ENCODE results near the gene SMOC2. TPM values are rescaled to one million over a fixed set of nuclear protein-coding genes. Genes with fewer than 3 reads are reported as not detected.
"Not testable (repeated sequence)": the region's sequence is repeated elsewhere in the genome, so short reads cannot be mapped to it uniquely, and the experiment has no call there.

The SMOC2 gene
- total and polyA plus RNA-seq, 2 donors (not counting 1 experiment from before 2014, with no cell fraction given) = 0.37 TPM; not detected in 1

- Mint-ChIP-seq H3K27me3 (no peaks in the 10 kb centered on the region), H3K9me3 (ENCODE audit: insufficient read depth) (no peaks in the 10 kb centered on the region), H3K27ac (no peak overlapping the region), H3K4me3 (no peak overlapping the region), H3K4me1 (no peaks in the 10 kb centered on the region)
- DNase-seq = no peak
- TF ChIP-seq CTCF (IDR thresholded peaks at IDR 0.05) (no peak), EZH2 (IDR thresholded peaks at IDR 0.05; ENCODE audit: borderline replicate concordance, insufficient read depth, low read depth, low read length, poor library complexity, severe bottlenecking) (no peak)
- POLR2A ChIA-PET = no interaction called here
- CTCF ChIA-PET = no interaction called here
- Histone ChIP-seq H3K9ac (ENCODE audit: low read length) (no peak overlapping the region), H3K79me2 (ENCODE audit: control insufficient read depth, insufficient read depth, low read length) (no peaks in the 10 kb centered on the region), H3K36me3 (replicated peaks in 1 of 2; ENCODE audit: control extremely low read depth in 1 of 2, control insufficient read depth in 1 of 2, extremely low read depth in 1 of 2, insufficient read depth in 2 of 2, low read length in 1 of 2) (no peaks in the 10 kb centered on the region), H3K4me2 (replicated peaks; ENCODE audit: low read depth, low read length, poor library complexity, severe bottlenecking) (no peak overlapping the region), H3K27ac (ENCODE audit: low read length in 2 of 2) (no peak overlapping the region), H3K4me3 (ENCODE audit: control extremely low read depth in 1 of 5, extremely low read depth in 1 of 5, insufficient read depth in 1 of 5, low read depth in 2 of 5, low read length in 4 of 5) (no peak overlapping the region), H2AFZ (ENCODE audit: insufficient read depth, low read depth, low read length, poor library complexity, severe bottlenecking) (no peak overlapping the region), H3K27me3 (replicated peaks in 1 of 4; ENCODE audit: control extremely low read depth in 1 of 4, control insufficient read depth in 3 of 4, insufficient read depth in 4 of 4, low read length in 3 of 4) (no peaks in the 10 kb centered on the region), H4K20me1 (ENCODE audit: control insufficient read depth, insufficient read depth, low read length, poor library complexity, severe bottlenecking) (no peaks in the 10 kb centered on the region), H3K9me3 (ENCODE audit: control extremely low read depth in 1 of 3, control insufficient read depth in 2 of 3, insufficient read depth in 1 of 3, low read length in 2 of 3) (peaks cover 0 to 21% (median 0%) of the 10 kb centered on the region in 3 donors), H3K4me1 (ENCODE audit: control insufficient read depth in 2 of 2, insufficient read depth in 2 of 2, low read length in 2 of 2) (no peaks in the 10 kb centered on the region)
- 84% methylated on average over 11 of the region's 11 CpGs for WGBS (ENCODE audit: insufficient coverage)
- no peak for ATAC-seq (ENCODE audit: low read depth)
- intact Hi-C loops (cut with micrococcal nuclease) = no loop called here
These were observed 129.2 kb downstream of the SMOC2 start for GRCh38 chr6:168570211-168570610.

- ATAC-seq (ENCODE audit: low read depth) (no peak), DNase-seq (no peak)
- no peaks in the 10 kb centered on the region for H3K79me2 ChIP-seq (ENCODE audit: control insufficient read depth, insufficient read depth, low read length)
- Mint-ChIP-seq H3K27ac (no peak overlapping the region), H3K4me3 (no peak overlapping the region), H3K4me1 (no peaks in the 10 kb centered on the region), H3K27me3 (no peaks in the 10 kb centered on the region), H3K9me3 (ENCODE audit: insufficient read depth) (no peaks in the 10 kb centered on the region)
- H3K4me2 ChIP-seq (replicated peaks; ENCODE audit: low read depth, low read length, poor library complexity, severe bottlenecking) = no peak overlapping the region
- no peaks in the 10 kb centered on the region for H3K36me3 ChIP-seq (replicated peaks in 1 of 2; ENCODE audit: control extremely low read depth in 1 of 2, control insufficient read depth in 1 of 2, extremely low read depth in 1 of 2, insufficient read depth in 2 of 2, low read length in 1 of 2)
- no peak for TF ChIP-seq EZH2 (IDR thresholded peaks at IDR 0.05; ENCODE audit: borderline replicate concordance, insufficient read depth, low read depth, low read length, poor library complexity, severe bottlenecking)
- TF ChIP-seq CTCF (IDR thresholded peaks at IDR 0.05) = no peak
- H4K20me1 ChIP-seq (ENCODE audit: control insufficient read depth, insufficient read depth, low read length, poor library complexity, severe bottlenecking) = no peaks in the 10 kb centered on the region
- no peak overlapping the region for H3K4me3 ChIP-seq (ENCODE audit: control extremely low read depth in 1 of 5, extremely low read depth in 1 of 5, insufficient read depth in 1 of 5, low read depth in 2 of 5, low read length in 4 of 5)
- no peaks in the 10 kb centered on the region for H3K27me3 ChIP-seq (replicated peaks in 1 of 4; ENCODE audit: control extremely low read depth in 1 of 4, control insufficient read depth in 3 of 4, insufficient read depth in 4 of 4, low read length in 3 of 4)
- no peak overlapping the region for H3K27ac ChIP-seq (ENCODE audit: low read length in 2 of 2)
- intact Hi-C loops (cut with micrococcal nuclease) = no loop called here
- ChIA-PET CTCF (no interaction called here), POLR2A (no interaction called here)
- H3K4me1 ChIP-seq (ENCODE audit: control insufficient read depth in 2 of 2, insufficient read depth in 2 of 2, low read length in 2 of 2) = no peaks in the 10 kb centered on the region
- no peak overlapping the region for H3K9ac ChIP-seq (ENCODE audit: low read length)
- H3K9me3 ChIP-seq (ENCODE audit: control extremely low read depth in 1 of 3, control insufficient read depth in 2 of 3, insufficient read depth in 1 of 3, low read length in 2 of 3) = peaks cover 0 to 23% (median 0%) of the 10 kb centered on the region in 3 donors
- 96% methylated on average over 15 of the region's 19 CpGs for WGBS (ENCODE audit: insufficient coverage)
- H2AFZ ChIP-seq (ENCODE audit: insufficient read depth, low read depth, low read length, poor library complexity, severe bottlenecking) = no peak overlapping the region
These were observed 130.3 kb downstream of the SMOC2 start for GRCh38 chr6:168571268-168571667.

- DNase-seq; H3K27me3 ChIP-seq (replicated peaks in 1 of 4; ENCODE audit: control extremely low read depth in 1 of 4, control insufficient read depth in 3 of 4, insufficient read depth in 4 of 4, low read length in 3 of 4); H4K20me1 ChIP-seq (ENCODE audit: control insufficient read depth, insufficient read depth, low read length, poor library complexity, severe bottlenecking); H3K79me2 ChIP-seq (ENCODE audit: control insufficient read depth, insufficient read depth, low read length); intact Hi-C loops (cut with micrococcal nuclease); H3K27ac ChIP-seq (ENCODE audit: low read length in 2 of 2); CTCF ChIA-PET; H2AFZ ChIP-seq (ENCODE audit: insufficient read depth, low read depth, low read length, poor library complexity, severe bottlenecking); H3K4me1 ChIP-seq (ENCODE audit: control insufficient read depth in 2 of 2, insufficient read depth in 2 of 2, low read length in 2 of 2); H3K27me3 Mint-ChIP-seq; H3K36me3 ChIP-seq (replicated peaks in 1 of 2; ENCODE audit: control extremely low read depth in 1 of 2, control insufficient read depth in 1 of 2, extremely low read depth in 1 of 2, insufficient read depth in 2 of 2, low read length in 1 of 2); H3K4me3 ChIP-seq (ENCODE audit: control extremely low read depth in 1 of 5, extremely low read depth in 1 of 5, insufficient read depth in 1 of 5, low read depth in 2 of 5, low read length in 4 of 5); POLR2A ChIA-PET; ATAC-seq (ENCODE audit: low read depth); H3K4me3 Mint-ChIP-seq; H3K4me2 ChIP-seq (replicated peaks; ENCODE audit: low read depth, low read length, poor library complexity, severe bottlenecking); H3K27ac Mint-ChIP-seq; H3K9ac ChIP-seq (ENCODE audit: low read length); H3K9me3 Mint-ChIP-seq (ENCODE audit: insufficient read depth); H3K4me1 Mint-ChIP-seq: not testable (repeated sequence)
- 96% methylated on average over 16 of the region's 28 CpGs for WGBS (ENCODE audit: insufficient coverage)
- peaks cover 0 to 25% (median 0%) of the 10 kb centered on the region in 3 donors for H3K9me3 ChIP-seq (ENCODE audit: control extremely low read depth in 1 of 3, control insufficient read depth in 2 of 3, insufficient read depth in 1 of 3, low read length in 2 of 3)
These were observed 132.4 kb downstream of the SMOC2 start for GRCh38 chr6:168573276-168573835.

All from B cell (primary cell).